Memory B cell (primary cell): Measurements from ENCODE around the gene CCDC88A.

Experiments used
- ATAC-seq: fragments of 150-1000 bp; cut with Tn5 transposase; 2 replicates; pipeline ENCODE4 v1.10.0; 2021; ENCODE audit warnings: low read depth, mild to moderate bottlenecking, moderate library complexity
- DNase-seq, 2 donors: peaks; one replicate each; pipeline ENCODE4 v3.0.0; 2022; ENCODE audit warnings: low spot score in 2 of 2
- H3K27ac Mint-ChIP-seq: one replicate; pipeline ENCODE4 v1.8.0; 2022; ENCODE audit warnings: mild to moderate bottlenecking, moderate library complexity, mixed read lengths
- H3K27me3 Mint-ChIP-seq: one replicate; pipeline ENCODE4 v1.8.0; 2022; ENCODE audit warnings: mixed read lengths
- H3K36me3 Mint-ChIP-seq: one replicate; pipeline ENCODE4 v1.8.0; 2022; ENCODE audit warnings: mild to moderate bottlenecking, mixed read lengths
- H3K4me1 Mint-ChIP-seq: one replicate; pipeline ENCODE4 v1.8.0; 2022; ENCODE audit warnings: mixed read lengths
- H3K4me3 Mint-ChIP-seq: one replicate; pipeline ENCODE4 v1.8.0; 2022; ENCODE audit warnings: mild to moderate bottlenecking, moderate library complexity, mixed read lengths
- H3K9me3 Mint-ChIP-seq: one replicate; pipeline ENCODE4 v1.8.0; 2022; ENCODE audit warnings: mixed read lengths

Gene CCDC88A

GRCh38 chr2:55351672-55352071 lies 68.0 kb downstream of the CCDC88A start:
- Mint-ChIP-seq H3K4me3 (no peak overlapping the region), H3K9me3 (peaks cover 3% of the 10 kb centered on the region), H3K4me1 (no peaks in the 10 kb centered on the region), H3K27me3 (no peaks in the 10 kb centered on the region), H3K27ac (no peak overlapping the region), H3K36me3 (peaks cover 12% of the 10 kb centered on the region)
- no peak for ATAC-seq
- no peak for DNase-seq

DNA sequence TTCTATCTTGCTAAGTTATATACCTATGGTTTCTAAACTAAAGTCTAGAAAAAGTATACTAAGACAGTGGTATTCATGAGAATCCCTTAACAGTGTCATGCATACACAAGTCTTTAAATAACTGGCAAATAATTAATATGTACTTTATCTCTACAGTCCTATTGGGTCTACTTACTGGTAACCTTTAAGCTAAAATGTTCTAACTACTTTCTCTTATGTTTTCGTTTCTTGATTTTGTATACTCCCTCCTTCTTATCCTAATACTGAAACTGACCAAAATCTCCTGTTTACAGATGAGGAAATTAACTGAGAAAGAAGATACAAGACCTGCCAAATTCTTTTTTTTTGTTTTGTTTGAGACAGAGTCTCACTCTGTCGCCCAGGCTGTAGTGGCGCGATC lies 74.6 kb downstream of the CCDC88A start:
- Mint-ChIP-seq H3K27me3 (no peaks in the 10 kb centered on the region), H3K36me3 (peaks cover 3% of the 10 kb centered on the region), H3K9me3 (no peaks in the 10 kb centered on the region), H3K27ac (no peak overlapping the region), H3K4me1 (no peaks in the 10 kb centered on the region), H3K4me3 (no peak overlapping the region)
- DNase-seq, result no peak
- ATAC-seq, result no peak

DNA sequence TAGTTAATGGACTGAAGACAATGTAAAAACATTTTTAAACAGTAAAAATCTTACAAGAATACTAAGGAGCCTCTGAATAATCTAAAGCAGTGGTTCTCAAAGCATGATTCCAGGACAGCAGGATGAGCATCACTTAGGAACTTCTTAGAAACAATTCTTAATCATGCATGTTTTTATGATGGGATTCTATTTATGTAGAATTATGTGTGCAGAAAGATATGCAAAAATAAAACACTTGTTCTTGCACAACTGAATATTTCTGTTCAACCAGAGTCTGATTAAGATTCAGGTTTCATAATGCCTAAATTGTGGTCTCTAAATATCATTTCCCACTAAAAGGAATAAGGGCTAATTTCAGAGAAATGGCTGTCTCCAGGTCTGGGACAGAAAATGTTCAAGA lies 81.4 kb downstream of the CCDC88A start:
- Mint-ChIP-seq H3K27me3 (no peaks in the 10 kb centered on the region), H3K4me3 (no peak overlapping the region), H3K9me3 (no peaks in the 10 kb centered on the region), H3K4me1 (no peaks in the 10 kb centered on the region), H3K27ac (no peak overlapping the region), H3K36me3 (peaks cover 4% of the 10 kb centered on the region)
- DNase-seq (no peak), ATAC-seq (no peak)

DNA sequence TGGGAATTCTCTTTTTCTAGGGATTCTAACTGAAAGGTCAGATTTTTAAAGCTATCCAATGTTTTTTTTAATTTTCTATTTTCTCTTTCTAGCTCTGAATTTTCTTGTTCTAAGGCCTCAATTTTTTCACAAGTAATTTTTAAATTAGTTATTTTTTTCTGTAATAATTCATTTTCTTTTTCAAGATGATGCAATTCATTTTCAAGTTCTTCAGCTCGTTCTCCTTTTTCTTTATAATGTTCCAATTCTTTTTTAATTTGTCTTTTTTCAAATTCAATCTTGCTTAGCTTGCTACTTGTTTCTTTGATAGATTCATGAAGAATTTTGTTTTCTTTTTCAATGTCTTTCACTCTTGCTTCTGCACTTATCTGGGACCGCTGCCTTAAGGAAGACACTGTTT lies 84.9 kb downstream of the CCDC88A start:
- Mint-ChIP-seq H3K27ac (no peak overlapping the region), H3K4me3 (no peak overlapping the region), H3K4me1 (no peaks in the 10 kb centered on the region), H3K27me3 (no peaks in the 10 kb centered on the region), H3K9me3 (no peaks in the 10 kb centered on the region), H3K36me3 (peaks cover 8% of the 10 kb centered on the region)
- ATAC-seq (no peak), DNase-seq (no peak)

GRCh38 chr2:55330541-55331297 lies 88.9 kb downstream of the CCDC88A start:
- Mint-ChIP-seq H3K36me3 (peaks cover 24% of the 10 kb centered on the region), H3K4me3 (no peak overlapping the region), H3K9me3 (peaks cover 3% of the 10 kb centered on the region), H3K27ac (no peak overlapping the region), H3K4me1 (no peaks in the 10 kb centered on the region), H3K27me3 (no peaks in the 10 kb centered on the region)
- no peak for ATAC-seq
- DNase-seq, result no peak

GRCh38 chr2:55327470-55328230 lies 92.0 kb downstream of the CCDC88A start:
- Mint-ChIP-seq H3K4me3 (no peak overlapping the region), H3K27ac (no peak overlapping the region), H3K9me3 (peaks cover 3% of the 10 kb centered on the region), H3K36me3 (peaks cover 22% of the 10 kb centered on the region), H3K27me3 (no peaks in the 10 kb centered on the region), H3K4me1 (no peaks in the 10 kb centered on the region)
- no peak for DNase-seq
- no peak for ATAC-seq

DNA sequence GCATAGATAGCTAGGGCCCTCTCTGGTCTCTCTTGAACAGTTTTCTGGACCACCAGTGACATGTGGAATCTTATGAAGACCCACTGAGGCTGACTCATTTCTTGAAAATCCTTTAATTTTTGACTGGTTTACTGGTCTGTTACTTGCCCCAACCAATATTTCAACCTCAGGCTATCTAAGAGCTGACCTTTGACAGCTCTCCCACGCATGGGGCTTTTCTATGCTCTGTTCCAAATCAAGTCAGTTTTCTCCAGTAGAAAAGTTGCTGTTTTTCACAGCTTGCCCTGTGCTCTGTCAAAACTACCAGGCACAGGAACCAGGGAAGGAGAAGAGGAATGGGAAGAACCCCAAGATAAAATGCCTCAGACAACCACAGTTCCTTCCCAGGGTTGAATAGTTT lies 104.7 kb downstream of the CCDC88A start:
- Mint-ChIP-seq H3K4me3 (no peak overlapping the region), H3K27me3 (no peaks in the 10 kb centered on the region), H3K36me3 (peaks cover 10% of the 10 kb centered on the region), H3K27ac (no peak overlapping the region), H3K9me3 (no peaks in the 10 kb centered on the region), H3K4me1 (no peaks in the 10 kb centered on the region)
- ATAC-seq (no peak), DNase-seq (no peak)

- no peaks in the 10 kb centered on the region for H3K9me3 Mint-ChIP-seq
- no peak overlapping the region for H3K4me3 Mint-ChIP-seq
- H3K27me3 Mint-ChIP-seq, result no peaks in the 10 kb centered on the region
- DNase-seq (no peak), ATAC-seq (peak; percentile 35)
- peaks cover 10% of the 10 kb centered on the region for H3K36me3 Mint-ChIP-seq
- H3K4me1 Mint-ChIP-seq, result no peaks in the 10 kb centered on the region
- no peak overlapping the region for H3K27ac Mint-ChIP-seq
Measured at GRCh38 chr2:55311444-55311870, 108.2 kb downstream of the CCDC88A start.

DNA sequence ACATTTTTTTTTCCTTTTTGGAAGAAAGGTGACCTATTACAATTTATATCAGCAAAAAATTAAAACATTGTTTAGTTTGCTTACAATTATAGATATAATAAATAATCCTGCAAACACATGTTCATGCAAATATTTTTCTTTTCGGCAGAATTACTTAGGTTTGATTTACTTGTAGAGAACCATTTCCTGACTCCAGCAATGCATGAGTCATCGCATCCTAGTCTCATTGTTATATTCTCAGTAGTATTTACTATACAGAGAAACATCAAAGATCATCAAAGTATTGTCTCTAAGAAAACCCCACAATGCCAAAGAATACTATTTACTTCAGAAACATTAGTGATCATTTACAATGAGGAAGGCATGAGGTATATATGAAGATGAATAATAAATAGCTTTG lies 110.2 kb downstream of the CCDC88A start:
- Mint-ChIP-seq H3K9me3 (no peaks in the 10 kb centered on the region), H3K27me3 (no peaks in the 10 kb centered on the region), H3K4me1 (no peaks in the 10 kb centered on the region), H3K36me3 (peaks cover 8% of the 10 kb centered on the region), H3K4me3 (no peak overlapping the region), H3K27ac (no peak overlapping the region)
- no peak for ATAC-seq
- no peak for DNase-seq

GRCh38 chr2:55302241-55302640 lies 117.4 kb downstream of the CCDC88A start:
- Mint-ChIP-seq H3K4me3 (no peak overlapping the region), H3K9me3 (no peaks in the 10 kb centered on the region), H3K4me1 (peaks cover 3% of the 10 kb centered on the region), H3K27me3 (no peaks in the 10 kb centered on the region), H3K27ac (peak overlapping the region; percentile 45), H3K36me3 (peaks cover 1% of the 10 kb centered on the region)
- DNase-seq (no peak), ATAC-seq (no peak)

- Mint-ChIP-seq H3K27ac (no peak overlapping the region), H3K4me1 (peaks cover 3% of the 10 kb centered on the region), H3K4me3 (no peak overlapping the region), H3K27me3 (no peaks in the 10 kb centered on the region), H3K36me3 (peaks cover 1% of the 10 kb centered on the region), H3K9me3 (no peaks in the 10 kb centered on the region)
- ATAC-seq (no peak), DNase-seq (no peak)
Measured at GRCh38 chr2:55301277-55301676, 118.4 kb downstream of the CCDC88A start.

DNA sequence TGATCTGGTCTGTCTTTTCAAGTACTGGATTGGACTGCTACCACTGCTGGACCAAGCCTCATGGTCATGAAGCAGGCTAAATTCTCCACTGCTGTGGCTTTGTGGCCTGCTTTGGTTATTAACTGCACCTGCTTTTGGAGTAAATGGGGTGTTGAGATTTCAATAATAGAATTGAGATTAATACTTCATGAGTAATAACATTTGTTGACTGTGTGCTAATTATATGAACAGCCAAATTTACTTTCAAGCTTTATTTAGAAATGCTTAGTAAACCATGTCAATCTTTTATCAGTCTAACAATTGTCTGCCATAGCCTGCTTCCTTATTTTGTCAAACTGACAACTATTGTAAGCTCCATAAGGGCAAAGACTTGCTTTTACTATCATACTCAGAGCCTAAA lies 123.3 kb downstream of the CCDC88A start:
- H3K36me3 Mint-ChIP-seq, result no peaks in the 10 kb centered on the region
- ATAC-seq, result no peak
- no peak for DNase-seq
- H3K4me3 Mint-ChIP-seq, result no peak overlapping the region
- H3K27ac Mint-ChIP-seq, result no peak overlapping the region
- no peaks in the 10 kb centered on the region for H3K4me1 Mint-ChIP-seq
- no peaks in the 10 kb centered on the region for H3K27me3 Mint-ChIP-seq
- H3K9me3 Mint-ChIP-seq, result no peaks in the 10 kb centered on the region

DNA sequence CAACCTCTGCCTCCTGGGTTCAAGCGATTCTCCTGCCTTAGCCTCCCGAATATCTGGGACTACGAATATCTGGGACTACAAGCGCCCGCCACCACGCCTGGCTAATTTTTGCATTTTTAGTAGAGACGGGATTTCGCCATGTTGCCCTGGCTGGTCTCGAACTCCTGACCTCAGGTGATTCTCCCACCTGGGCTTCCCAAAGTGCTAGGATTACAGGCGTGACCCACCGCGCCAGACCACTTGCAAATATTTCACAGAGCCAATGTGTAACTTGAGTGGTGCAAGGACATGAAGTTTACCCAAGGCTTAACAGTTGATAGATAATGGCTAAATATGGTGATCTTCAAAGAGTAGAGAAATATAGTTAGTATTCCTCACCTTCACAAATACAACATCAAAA lies 136.6 kb downstream of the CCDC88A start:
- peaks cover 18% of the 10 kb centered on the region for H3K4me1 Mint-ChIP-seq
- H3K36me3 Mint-ChIP-seq, result no peaks in the 10 kb centered on the region
- peak overlapping the region; percentile 40 for H3K4me3 Mint-ChIP-seq
- ATAC-seq, result no peak
- H3K9me3 Mint-ChIP-seq, result no peaks in the 10 kb centered on the region
- H3K27ac Mint-ChIP-seq, result peak overlapping the region; percentile 51
- H3K27me3 Mint-ChIP-seq, result no peaks in the 10 kb centered on the region
- DNase-seq, result no peak

GRCh38 chr2:55282110-55282917 lies 137.3 kb downstream of the CCDC88A start:
- Mint-ChIP-seq H3K36me3 (no peaks in the 10 kb centered on the region), H3K4me3 (peak overlapping the region; percentile 95), H3K27ac (peak overlapping the region; percentile 95), H3K4me1 (peaks cover 18% of the 10 kb centered on the region), H3K27me3 (no peaks in the 10 kb centered on the region), H3K9me3 (no peaks in the 10 kb centered on the region)
- peak; percentile 80 to 81 for DNase-seq
- ATAC-seq, result peak; percentile 98
